ENCODE data around the gene RBM23.
"Not testable (repeated sequence)": the region's sequence is repeated elsewhere in the genome, so short reads cannot be mapped to it uniquely, and the experiment has no call there.

RBM23 gene

DNA sequence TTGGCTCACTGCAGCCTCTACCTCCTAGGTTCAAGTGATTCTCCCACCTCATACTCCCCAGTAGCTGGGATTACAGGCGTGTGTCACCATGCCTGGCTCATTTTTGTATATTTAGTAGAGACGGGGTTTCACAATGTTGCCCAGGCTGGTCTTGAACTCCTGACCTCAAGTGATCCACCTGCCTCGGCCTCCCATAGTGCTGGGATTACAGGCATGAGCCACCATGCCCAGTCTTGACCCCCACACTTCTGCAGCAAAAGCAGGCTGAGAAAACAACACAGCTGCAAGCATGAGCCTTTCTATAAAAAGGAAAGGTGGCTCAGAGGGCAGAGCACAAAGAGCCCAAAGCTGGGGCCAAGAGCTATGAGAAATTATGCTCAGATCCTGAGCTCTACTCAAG is 58.6 kb downstream of the RBM23 start:
- FAIRE-seq: not testable (repeated sequence)

DNA sequence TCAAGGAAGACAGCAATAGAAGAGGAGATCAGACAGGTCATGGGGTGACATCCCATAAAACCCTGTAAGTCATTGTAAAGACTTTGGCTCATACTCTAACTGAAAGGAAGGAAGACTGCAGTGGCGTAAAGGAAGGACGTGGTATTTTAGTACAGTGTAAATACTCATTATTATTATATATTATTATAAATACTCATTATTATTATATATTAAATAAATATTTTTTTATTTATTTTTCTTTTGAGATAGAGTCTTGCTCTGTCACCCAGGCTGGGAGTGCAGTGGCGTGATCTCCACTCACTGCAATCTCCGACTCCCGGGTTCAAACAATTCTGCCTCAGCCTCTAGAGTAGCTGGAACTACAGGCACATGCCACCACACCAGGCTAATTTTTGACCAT is 62.5 kb downstream of the RBM23 start:
- FAIRE-seq: no peak

DNA sequence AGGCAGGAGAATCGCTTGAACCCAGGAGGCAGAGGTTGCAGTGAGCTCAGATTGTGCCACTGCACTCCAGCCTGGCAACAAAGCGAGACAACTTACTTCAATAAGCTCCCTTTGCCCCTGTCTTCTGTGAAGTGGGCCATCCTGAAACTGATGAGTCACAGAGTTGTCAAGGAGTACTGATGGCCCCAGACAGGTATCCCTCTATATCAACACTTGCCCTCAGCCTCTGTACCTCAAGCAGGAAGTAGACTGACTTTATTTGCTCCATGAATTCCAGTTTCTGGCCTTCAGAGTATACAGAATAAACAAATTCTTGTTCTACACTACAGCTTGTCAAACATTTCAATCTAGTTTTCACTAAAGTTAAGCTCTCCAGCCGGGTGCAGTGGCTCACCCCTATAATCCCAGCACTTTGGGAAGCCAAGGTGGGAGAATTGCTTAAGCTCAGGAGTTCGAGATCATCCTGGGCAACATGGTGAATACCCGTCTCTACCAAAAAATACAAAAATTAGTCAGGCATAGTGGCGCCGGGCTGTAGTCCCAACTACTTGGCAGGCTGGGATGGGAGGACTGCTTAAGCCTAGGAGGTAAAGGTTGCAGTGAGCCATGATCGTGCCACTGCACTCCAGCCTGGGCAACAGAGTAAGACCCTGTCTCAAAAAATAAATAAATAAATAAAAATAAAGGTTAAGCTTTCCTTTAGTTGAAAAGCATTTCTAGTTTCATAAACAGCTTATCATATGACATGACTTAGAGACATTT is 63.8 kb downstream of the RBM23 start:
- no peak for FAIRE-seq

DNA sequence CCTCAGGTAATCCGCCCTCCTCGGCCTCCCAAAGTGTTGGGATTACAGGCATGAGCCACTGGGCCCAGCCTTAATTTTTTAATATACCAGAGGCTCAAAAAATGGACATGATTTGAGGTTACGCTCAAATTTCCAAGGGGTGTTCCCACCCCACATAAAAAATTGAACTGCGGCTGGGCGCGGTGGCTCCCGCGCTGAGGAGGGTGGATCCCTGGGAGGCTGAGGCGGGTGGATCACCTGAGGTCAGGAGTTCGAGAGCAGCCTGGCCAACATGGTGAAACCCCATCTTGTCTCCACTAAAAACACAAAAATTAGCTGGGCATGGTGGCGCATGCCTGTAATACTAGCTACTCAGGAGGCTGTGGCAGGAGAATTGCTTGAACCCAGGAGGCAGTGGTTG is 64.7 kb downstream of the RBM23 start:
- FAIRE-seq: not testable (repeated sequence)

DNA sequence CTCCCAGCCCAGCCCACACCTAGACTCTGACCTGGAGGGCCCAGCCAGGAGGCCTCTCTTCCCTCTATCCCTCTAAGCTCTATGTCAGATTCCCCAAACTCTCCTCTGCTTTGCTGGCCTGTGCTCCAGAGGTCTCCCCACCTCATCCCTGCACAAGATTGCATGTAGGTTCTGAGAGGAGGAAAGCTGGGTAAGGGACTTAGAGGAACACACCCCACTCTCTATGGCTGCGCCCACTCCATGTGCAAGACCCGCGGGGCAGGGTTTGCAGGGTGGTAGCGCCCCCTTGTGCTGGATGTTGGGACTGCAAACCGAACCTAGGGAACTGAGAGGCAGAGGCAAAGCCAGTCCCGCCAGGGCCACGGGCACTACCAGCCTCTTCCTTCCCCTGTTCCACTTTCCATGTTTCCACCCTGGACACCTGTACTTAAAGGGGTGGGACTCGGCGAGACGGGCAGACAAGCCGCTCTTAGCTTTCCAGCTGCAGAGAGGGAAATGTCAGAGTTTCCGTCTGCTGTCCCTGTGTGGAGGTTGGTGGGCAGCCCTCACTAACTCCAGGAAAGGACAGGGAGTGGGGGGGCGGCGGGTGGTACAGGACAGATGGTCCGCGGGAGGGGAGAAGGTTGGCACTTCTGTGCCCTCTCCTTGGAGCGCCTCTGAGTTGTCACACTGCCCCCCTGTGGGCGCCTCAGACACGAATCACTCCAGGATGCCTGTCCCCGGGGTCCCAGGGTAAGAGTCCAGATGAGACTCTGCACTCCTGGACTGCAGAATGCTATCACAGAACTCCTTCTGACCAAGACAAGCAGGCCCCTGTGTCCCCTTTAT is 65.8 kb downstream of the RBM23 start:
- no peak for FAIRE-seq

- no peak for FAIRE-seq
These were observed 66.4 kb downstream of the RBM23 start for GRCh38 chr14:22852599-22852939.

- not testable (repeated sequence) for FAIRE-seq
These were observed 66.8 kb downstream of the RBM23 start for GRCh38 chr14:22852178-22852577.

DNA sequence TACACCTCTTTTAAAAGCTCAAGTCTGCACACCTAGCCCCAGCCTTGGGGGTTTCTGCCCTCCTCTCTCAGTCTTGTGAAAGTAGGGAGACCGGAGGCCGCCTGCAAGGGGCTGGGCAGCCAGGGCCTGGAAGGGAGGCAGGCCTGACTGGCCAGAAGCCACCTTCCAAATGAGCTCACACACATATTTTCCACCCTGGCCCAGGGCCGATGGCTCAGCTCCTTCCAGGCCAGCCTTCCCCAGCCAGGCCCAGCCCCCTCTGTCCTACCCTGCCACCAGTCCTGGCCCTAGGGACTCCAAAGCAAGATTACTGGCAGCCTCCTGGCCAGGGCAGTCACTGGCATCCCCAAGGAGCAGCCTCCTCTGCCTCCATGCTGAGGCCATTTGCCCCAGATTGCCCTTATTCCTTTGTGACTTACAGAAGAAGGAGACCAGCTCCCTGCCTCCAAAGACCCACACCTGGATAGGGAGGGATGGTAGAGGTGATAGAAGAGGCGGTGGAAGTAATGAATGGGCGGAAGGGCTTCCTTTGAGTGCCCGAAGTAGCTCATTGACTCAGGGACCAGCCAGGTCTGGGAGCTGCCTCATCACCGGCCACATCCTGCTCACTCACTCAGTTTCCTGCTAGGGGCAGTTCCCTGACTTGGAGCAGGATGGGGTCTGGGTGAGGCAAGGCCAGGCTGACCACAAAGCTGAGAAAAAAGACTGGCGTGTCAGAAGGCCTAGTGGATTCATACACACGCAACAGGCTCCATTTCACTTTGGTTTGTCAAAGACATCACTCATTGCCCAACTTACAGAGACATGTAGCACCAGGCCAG is 67.8 kb downstream of the RBM23 start:
- no peak for FAIRE-seq

DNA sequence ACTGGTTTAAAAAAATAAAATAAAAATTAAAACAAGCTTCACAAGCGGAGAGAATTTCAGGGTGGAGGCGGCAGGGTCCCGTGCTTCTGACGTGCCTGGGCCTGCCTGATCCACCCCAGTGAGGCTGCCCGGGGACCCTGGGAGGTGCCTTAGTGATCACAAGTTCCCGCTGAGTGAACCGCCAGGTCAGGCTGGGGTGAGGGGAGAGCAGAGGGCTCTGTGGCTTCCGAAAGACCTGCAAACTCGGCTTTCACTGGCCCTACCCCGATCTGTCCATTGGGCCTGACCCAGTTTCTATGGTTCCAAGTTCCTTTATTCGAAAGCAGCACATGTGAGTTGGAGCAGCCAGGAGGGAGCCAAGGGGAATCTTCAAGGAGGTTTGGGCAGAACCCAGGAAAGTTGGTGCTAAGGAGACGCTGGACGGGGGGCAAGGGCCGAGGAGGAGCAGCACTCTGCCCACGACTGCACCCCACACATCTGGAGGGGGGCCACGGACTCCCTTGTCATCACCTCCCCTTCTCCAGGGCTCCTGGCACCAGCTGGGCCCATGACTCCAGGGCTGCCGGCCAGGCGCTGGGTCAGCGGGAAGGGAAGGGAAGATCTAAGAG is 69.6 kb downstream of the RBM23 start:
- FAIRE-seq: no peak

DNA sequence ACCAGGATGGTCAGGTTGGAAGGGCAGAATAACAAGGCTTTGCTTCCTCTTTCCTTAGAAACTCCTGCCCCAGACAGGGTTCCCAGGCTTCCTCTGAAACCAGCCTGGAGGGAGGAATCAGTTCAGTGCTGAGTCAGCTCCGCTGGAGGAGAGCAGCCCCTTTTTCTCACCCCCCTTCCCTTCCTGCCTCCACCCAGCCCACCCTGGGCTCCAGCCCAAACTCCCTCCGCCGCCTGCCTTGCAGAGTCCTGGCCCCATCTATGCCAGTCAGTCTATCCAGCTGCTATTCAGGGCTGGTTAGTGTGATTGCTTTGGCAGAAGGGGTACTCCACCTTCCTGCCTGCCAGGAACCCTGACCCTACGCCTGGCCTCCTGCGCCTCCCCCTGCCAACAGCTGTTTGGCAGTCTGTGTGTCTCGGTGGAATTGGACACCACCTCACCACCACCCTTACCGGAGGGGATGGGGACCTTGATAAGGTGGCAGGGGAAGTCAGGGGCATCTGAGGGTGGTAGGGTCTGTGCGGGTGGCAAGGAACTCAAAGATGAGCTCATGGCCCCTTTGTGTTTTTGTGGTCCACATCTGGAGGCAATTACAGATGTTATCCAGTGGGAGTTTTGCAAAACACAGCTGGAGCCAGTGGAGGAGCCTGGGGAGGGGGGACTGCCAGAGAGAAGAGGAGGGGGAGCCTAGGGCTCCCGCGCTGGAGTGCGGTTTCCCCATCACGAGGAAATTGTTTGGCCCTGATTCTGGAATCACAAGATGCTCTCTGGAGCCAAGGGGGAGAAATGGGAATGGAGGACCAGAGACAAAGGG is 70.4 kb downstream of the RBM23 start:
- no peak for FAIRE-seq

- FAIRE-seq: no peak
These were observed 71.1 kb downstream of the RBM23 start for GRCh38 chr14:22847661-22848341.

DNA sequence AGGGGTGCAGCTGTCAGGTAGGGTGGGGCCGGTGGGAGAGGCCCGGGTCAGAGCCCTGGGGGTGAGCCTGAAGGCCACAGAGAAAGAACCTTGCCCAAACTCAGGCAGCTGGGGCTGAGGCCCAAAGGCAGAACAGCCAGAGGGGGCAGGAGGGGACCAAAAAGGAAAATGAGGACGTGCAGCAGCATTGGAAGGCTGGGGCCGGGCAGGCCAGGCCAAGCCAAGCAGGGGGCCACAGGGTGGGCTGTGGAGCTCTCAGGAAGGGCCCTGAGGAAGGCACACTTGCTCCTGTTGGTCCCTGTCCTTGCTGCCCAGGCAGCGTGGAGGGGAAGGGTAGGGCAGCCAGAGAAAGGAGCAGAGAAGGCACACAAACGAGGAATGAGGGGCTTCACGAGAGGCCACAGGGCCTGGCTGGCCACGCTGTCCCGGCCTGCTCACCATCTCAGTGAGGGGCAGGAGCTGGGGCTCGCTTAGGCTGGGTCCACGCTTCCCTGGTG is 72.1 kb downstream of the RBM23 start:
- no peak for FAIRE-seq

- FAIRE-seq: no peak
These were observed 72.9 kb downstream of the RBM23 start for GRCh38 chr14:22845821-22846625.

GRCh38 chr14:22845103-22845394 is 73.9 kb downstream of the RBM23 start:
- FAIRE-seq: no peak

- no peak for FAIRE-seq
These were observed 74.5 kb downstream of the RBM23 start for GRCh38 chr14:22844221-22845102.

All from islet of Langerhans (tissue), 1 donor.